Lower lobe of right lung (tissue), 2 donors: ENCODE results near the gene WDR45. TPM values are rescaled to one million over a fixed set of nuclear protein-coding genes. Genes with fewer than 3 reads are reported as not detected.
"Not testable (repeated sequence)": the region's sequence is repeated elsewhere in the genome, so short reads cannot be mapped to it uniquely, and the experiment has no call there.

Experiments
- ATAC-seq, 2 donors: fragments of 200-7000 bp; cut with Tn5 transposase; one replicate each; pipeline ENCODE4 v1.9.1; 2020 to 2022; ENCODE audit warnings: mild to moderate bottlenecking in 2 of 2, moderate library complexity in 2 of 2
- DNase-seq: peaks from one replicate; pipeline ENCODE4 v3.0.0-alpha.2; 2020
- H3K27ac ChIP-seq: fragments of 200-600 bp; one replicate; pipeline ENCODE4 v1.8.0; 2022
- H3K27me3 ChIP-seq: fragments of 200-600 bp; one replicate; pipeline ENCODE4 v1.8.0; 2022; ENCODE audit warnings: low read depth
- H3K36me3 ChIP-seq: fragments of 200-600 bp; one replicate; pipeline ENCODE4 v1.8.0; 2022; ENCODE audit warnings: mild to moderate bottlenecking
- H3K4me1 ChIP-seq: fragments of 200-600 bp; one replicate; pipeline ENCODE4 v1.8.0; 2022
- H3K4me3 ChIP-seq: fragments of 200-600 bp; one replicate; pipeline ENCODE4 v1.8.0; 2022; ENCODE audit warnings: mild to moderate bottlenecking
- H3K9me3 ChIP-seq: fragments of 200-600 bp; one replicate; pipeline ENCODE4 v1.8.0; 2022
- CTCF ChIP-seq: fragments of 200-600 bp; IDR thresholded peaks from one replicate; pipeline ENCODE4 v1.8.0; 2022; ENCODE audit warnings: antibody characterized with exemption, mild to moderate bottlenecking
- intact Hi-C: fragments of 100-400 bp; cut with DNase I; formaldehyde crosslinking; loops from one replicate; pipeline ENCODE4 v1.11.0; 2022
- long read RNA-seq: library from polyadenylated mRNA; unstranded; transcript quantifications from one replicate; pipeline ENCODE4 v2.0.0, GENCODE V29; 2021
- total RNA-seq: library from RNA; stranded (reverse); fragmentation: NEBNext Ultra II Directional; extraction: Animal tissue kit (Norgen Biotek cat#: 25700); gene quantifications from one replicate; pipeline ENCODE4 v1.2.1, GENCODE V29; 2021
- donor health status: DM: no; HTN: yes; CAD: no; lungs with severe emphysema.

The WDR45 gene
- 54.8 TPM for total RNA-seq
- long read RNA-seq, transcript WDR45-207 (11 exons, 1,639 nt), result major isoform, 32 of 68 reads
- long read RNA-seq, transcript WDR45-206 (11 exons, 1,381 nt), result minor isoform, 6 of 68 reads
- long read RNA-seq, partial matches to known transcripts, result 12 of 68 reads
- long read RNA-seq, other reads (novel, unspliced or antisense), result 15 of 68 reads

DNA sequence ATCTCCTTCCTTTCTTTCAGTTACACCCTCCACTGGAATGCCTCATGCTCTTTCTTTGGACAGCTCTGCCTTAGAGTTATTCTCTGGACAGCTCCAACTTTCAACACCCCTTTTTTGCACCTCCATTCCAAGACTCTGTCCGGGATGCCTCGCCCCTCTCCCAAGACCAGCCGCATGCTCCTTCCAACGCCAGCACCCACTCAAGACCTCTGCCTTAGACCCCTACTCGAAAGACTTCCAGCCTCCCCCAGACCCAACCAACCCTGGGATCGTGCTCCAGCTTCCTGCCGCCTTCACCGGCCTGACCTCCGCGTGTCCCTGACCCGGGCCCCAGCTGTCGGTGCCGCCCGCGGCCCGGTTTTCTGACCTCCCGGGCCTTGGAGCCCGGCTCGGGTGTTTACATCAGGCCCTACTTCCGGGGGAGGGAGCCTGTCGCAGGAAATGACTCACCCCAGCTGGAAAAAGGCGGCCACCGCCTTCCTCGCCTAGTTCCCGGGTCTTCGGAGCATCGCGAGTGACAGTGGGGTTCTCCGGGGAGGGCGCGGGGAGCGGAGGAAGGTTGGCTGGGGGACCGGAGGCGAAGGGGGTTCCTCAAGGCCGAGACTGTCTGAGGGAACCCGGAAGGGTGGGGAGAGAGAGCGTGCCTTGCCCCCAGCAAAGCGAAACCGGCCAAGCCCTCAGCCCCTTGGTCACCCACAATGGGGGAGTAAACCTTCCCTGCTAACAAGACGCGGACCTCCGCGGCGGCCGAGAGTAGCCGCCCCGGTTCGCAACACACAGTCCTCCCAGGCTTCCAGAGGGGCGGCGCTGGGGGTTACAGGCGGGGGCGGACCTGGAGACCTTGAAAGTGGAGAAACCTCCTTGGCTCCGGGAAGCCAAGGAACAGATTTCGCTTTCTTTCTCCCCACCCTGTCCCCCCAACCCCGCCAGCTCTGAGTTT lies at the start of gene WDR45:
Gene WDR45, minus strand, starts transcription at position 399 of the 940 bp plus-strand sequence. CDS start 1,792 bp downstream, outside the sequence.
- peak; percentile 93 to 95 for ATAC-seq

GRCh38 chrX:49129427-49129826 lies 49.7 kb upstream of the WDR45 start:
- Histone ChIP-seq H3K27me3 (no peaks in the 10 kb centered on the region), H3K4me3 (no peak overlapping the region), H3K27ac (no peak overlapping the region), H3K36me3 (no peaks in the 10 kb centered on the region), H3K9me3 (no peaks in the 10 kb centered on the region), H3K4me1 (no peaks in the 10 kb centered on the region)
- intact Hi-C loops, result no loop called here
- TF ChIP-seq CTCF, result no peak
- ATAC-seq (no peak), DNase-seq (no peak)

More for the DNA sequence above, at the start of gene WDR45:
- intact Hi-C loops, result no loop called here
- peak; percentile 80 for DNase-seq
- H3K27me3 ChIP-seq, result no peaks in the 10 kb centered on the region
- no peaks in the 10 kb centered on the region for H3K9me3 ChIP-seq
- no peaks in the 10 kb centered on the region for H3K4me1 ChIP-seq
- TF ChIP-seq CTCF, result no peak
- peak within 1 kb of the TSS; percentile 67 for H3K4me3 ChIP-seq
- H3K27ac ChIP-seq, result peak within 1 kb of the TSS; percentile 95
- peaks cover 12% of the 10 kb centered on the region for H3K36me3 ChIP-seq

GRCh38 chrX:49127742-49128258 lies 48.1 kb upstream of the WDR45 start:
- H3K4me1 ChIP-seq, H3K27me3 ChIP-seq, H3K4me3 ChIP-seq, H3K27ac ChIP-seq, intact Hi-C loops, H3K9me3 ChIP-seq, ATAC-seq, DNase-seq, H3K36me3 ChIP-seq: not testable (repeated sequence)

GRCh38 chrX:49122499-49122898 lies 42.8 kb upstream of the WDR45 start:
- Histone ChIP-seq H3K9me3 (no peaks in the 10 kb centered on the region), H3K27ac (no peak overlapping the region), H3K4me1 (peaks cover 5% of the 10 kb centered on the region), H3K27me3 (no peaks in the 10 kb centered on the region), H3K4me3 (peak overlapping the region; percentile 77), H3K36me3 (peaks cover 26% of the 10 kb centered on the region)
- intact Hi-C loops, result no loop called here
- DNase-seq, result no peak
- no peak for ATAC-seq
- no peak for TF ChIP-seq CTCF

DNA sequence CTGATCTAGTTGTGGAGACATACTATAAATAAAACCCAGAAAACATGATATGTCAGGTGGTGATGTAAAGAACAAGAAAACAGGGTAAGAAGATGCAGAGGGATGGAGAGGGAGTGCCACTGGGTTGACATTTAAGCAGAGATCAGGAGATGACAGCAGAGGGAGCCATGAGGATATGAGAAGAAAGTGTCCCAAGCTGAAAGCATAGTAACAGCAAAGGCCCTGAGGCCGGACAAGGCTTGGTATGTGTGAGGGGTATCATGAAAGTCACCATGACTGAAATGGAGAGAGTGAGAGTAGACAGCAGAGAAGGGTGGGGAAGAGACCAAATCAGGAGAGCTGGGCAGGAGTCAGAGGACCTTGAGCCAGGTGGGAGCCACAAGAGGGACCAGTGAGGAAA lies 40.4 kb upstream of the WDR45 start:
- ATAC-seq, result no peak
- no peak overlapping the region for H3K4me3 ChIP-seq
- no peak for DNase-seq
- H3K9me3 ChIP-seq, result no peaks in the 10 kb centered on the region
- no peaks in the 10 kb centered on the region for H3K27me3 ChIP-seq
- peaks cover 5% of the 10 kb centered on the region for H3K4me1 ChIP-seq
- intact Hi-C loops, result no loop called here
- no peak overlapping the region for H3K27ac ChIP-seq
- no peak for TF ChIP-seq CTCF
- peaks cover 47% of the 10 kb centered on the region for H3K36me3 ChIP-seq

DNA sequence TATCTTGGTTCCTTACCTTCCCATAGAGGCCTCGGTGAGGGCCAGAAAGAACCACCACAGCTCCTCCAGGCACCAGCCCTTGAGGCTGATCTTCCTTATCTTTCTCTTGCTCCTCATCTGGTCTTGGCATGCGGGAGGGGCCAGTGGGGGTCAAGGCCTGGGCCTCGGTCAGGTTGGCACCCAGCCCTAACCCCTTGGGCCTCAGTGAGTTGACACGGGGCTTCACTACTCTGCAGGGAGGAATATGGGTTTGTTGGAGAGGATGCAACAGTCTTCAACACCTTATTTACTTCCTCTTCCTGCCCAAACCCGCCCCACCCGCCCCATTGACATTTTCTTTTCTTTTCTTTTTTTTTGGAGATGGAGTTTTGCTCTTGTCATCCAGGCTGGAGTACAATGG lies 37.9 kb upstream of the WDR45 start:
- no peak overlapping the region for H3K27ac ChIP-seq
- peaks cover 3% of the 10 kb centered on the region for H3K4me1 ChIP-seq
- ATAC-seq (no peak), DNase-seq (no peak)
- no peaks in the 10 kb centered on the region for H3K9me3 ChIP-seq
- TF ChIP-seq CTCF, result no peak
- intact Hi-C loops, result no loop called here
- H3K36me3 ChIP-seq, result peaks cover 65% of the 10 kb centered on the region
- H3K4me3 ChIP-seq, result no peak overlapping the region
- H3K27me3 ChIP-seq, result no peaks in the 10 kb centered on the region
